GM12891 (cell line): Measurements from ENCODE around the gene RAI1.

Experiments used
- DNase-seq: peaks from one replicate; pipeline ENCODE4 v3.0.0; 2011; ENCODE audit warnings: low spot score; ENCODE audit not compliant: insufficient read length
- FAIRE-seq: peaks from 2 replicates; lab custom pipeline; 2011; peaks lifted over from hg19 to GRCh38; lab: Jason Lieb, UNC
- PAX5 ChIP-seq: IDR thresholded peaks from 2 replicates; pipeline ENCODE4 v1.6.1; 2011; ENCODE audit warnings: low read length, moderate library complexity, mild to moderate bottlenecking; ENCODE audit not compliant: insufficient read depth, severe bottlenecking
- POLR2A ChIP-seq: IDR thresholded peaks from 2 replicates; pipeline ENCODE4 v1.6.1; 2011; ENCODE audit warnings: low read depth, low read length, control low read depth
- POLR2AphosphoS5 ChIP-seq: IDR thresholded peaks from 2 replicates; pipeline ENCODE4 v1.6.1; 2011; ENCODE audit warnings: low read depth, low read length, control low read depth
- POU2F2 ChIP-seq: IDR thresholded peaks from 2 replicates; pipeline ENCODE4 v1.6.1; 2011; ENCODE audit warnings: low read depth, mild to moderate bottlenecking, control low read depth, low read length, moderate library complexity
- SPI1 ChIP-seq: IDR thresholded peaks from 2 replicates; pipeline ENCODE4 v1.6.1; 2011; ENCODE audit warnings: low read depth, low read length, control low read depth
- TAF1 ChIP-seq: IDR thresholded peaks from 2 replicates; pipeline ENCODE4 v1.6.1; 2011; ENCODE audit warnings: low read depth, low read length, control low read depth

Gene RAI1

GRCh38 chr17:17767154-17767869, 86.1 kb downstream of the RAI1 start:
- TF ChIP-seq POU2F2, result no peak
- TF ChIP-seq POLR2AphosphoS5, result no peak
- no peak for TF ChIP-seq PAX5
- no peak for TF ChIP-seq TAF1
- no peak for TF ChIP-seq SPI1
- no peak for TF ChIP-seq POLR2A
- FAIRE-seq (no peak), DNase-seq (no peak)

GRCh38 chr17:17767887-17768418, 86.7 kb downstream of the RAI1 start:
- FAIRE-seq (peak; percentile 23), DNase-seq (no peak)
- TF ChIP-seq POLR2AphosphoS5 (no peak), TAF1 (no peak), POU2F2 (no peak)

- DNase-seq (no peak), FAIRE-seq (no peak)
- TF ChIP-seq PAX5 (no peak), TAF1 (no peak), POLR2AphosphoS5 (no peak), SPI1 (no peak), POU2F2 (no peak), POLR2A (no peak)
Observed at GRCh38 chr17:17768424-17769088, 87.3 kb downstream of the RAI1 start.

GRCh38 chr17:17769869-17770631, 88.8 kb downstream of the RAI1 start:
- TF ChIP-seq PAX5 (no peak), POLR2AphosphoS5 (no peak), POU2F2 (no peak), SPI1 (no peak), POLR2A (no peak), TAF1 (no peak)
- DNase-seq (no peak), FAIRE-seq (no peak)

- no peak for TF ChIP-seq POLR2AphosphoS5
- no peak for TF ChIP-seq TAF1
- TF ChIP-seq POU2F2, result no peak
- FAIRE-seq (no peak), DNase-seq (no peak)
Observed at GRCh38 chr17:17770632-17771044, 89.4 kb downstream of the RAI1 start.

GRCh38 chr17:17771498-17772201, 90.4 kb downstream of the RAI1 start:
- FAIRE-seq (no peak), DNase-seq (no peak)
- TF ChIP-seq TAF1, result no peak
- no peak for TF ChIP-seq POLR2A
- TF ChIP-seq PAX5, result no peak
- TF ChIP-seq SPI1, result no peak
- no peak for TF ChIP-seq POLR2AphosphoS5
- no peak for TF ChIP-seq POU2F2

GRCh38 chr17:17772231-17772630, 91.0 kb downstream of the RAI1 start:
- no peak for DNase-seq
- FAIRE-seq, result no peak
- TF ChIP-seq SPI1 (no peak), TAF1 (no peak), POLR2AphosphoS5 (no peak), POU2F2 (no peak), POLR2A (no peak), PAX5 (no peak)

- DNase-seq (no peak), FAIRE-seq (peak; percentile 64)
- TF ChIP-seq POLR2AphosphoS5 (no peak), POLR2A (no peak), POU2F2 (no peak), SPI1 (no peak), PAX5 (no peak), TAF1 (no peak)
Observed at GRCh38 chr17:17774009-17774881, 93.0 kb downstream of the RAI1 start.

- no peak for DNase-seq
- no peak for TF ChIP-seq SPI1
- TF ChIP-seq POU2F2, result no peak
- no peak for TF ChIP-seq POLR2AphosphoS5
- TF ChIP-seq PAX5, result no peak
- no peak for TF ChIP-seq TAF1
- no peak for TF ChIP-seq POLR2A
- FAIRE-seq, result no peak
Observed at GRCh38 chr17:17776889-17777288, 95.6 kb downstream of the RAI1 start.
